Hepatic stellate cell (primary cell): ENCODE measurements around the gene PSMF1.
"Not testable (repeated sequence)": the region's sequence is repeated elsewhere in the genome, so short reads cannot be mapped to it uniquely, and the experiment has no call there.

Experiments used
- DNase-seq: peaks from one replicate; pipeline ENCODE4 v3.0.0; 2011; ENCODE audit warnings: low spot score

Gene PSMF1

GRCh38 chr20:1215386-1216170 lies 97.2 kb downstream of the PSMF1 start:
- no peak for DNase-seq

- DNase-seq, result not testable (repeated sequence)
Measured at GRCh38 chr20:1216527-1217427, 98.4 kb downstream of the PSMF1 start.
